Fibroblast of skin of scalp (primary cell): ENCODE data around the gene CCR2.

Experiments used
- DNase-seq: peaks from one replicate; pipeline ENCODE4 v3.0.0-alpha.2; 2013

Gene CCR2

GRCh38 chr3:46354984-46355383 lies 1.1 kb downstream of the CCR2 start:
- DNase-seq: no peak

GRCh38 chr3:46356276-46356675 lies 2.4 kb downstream of the CCR2 start:
- no peak for DNase-seq

GRCh38 chr3:46356909-46357308 lies 3.0 kb downstream of the CCR2 start:
- DNase-seq: no peak

GRCh38 chr3:46358466-46358865 lies 4.6 kb downstream of the CCR2 start:
- DNase-seq: no peak

- peak; percentile 53 for DNase-seq
Measured at GRCh38 chr3:46359733-46360493, 6.0 kb downstream of the CCR2 start.

- peak; percentile 45 for DNase-seq
Measured at GRCh38 chr3:46360907-46361306, 7.0 kb downstream of the CCR2 start.

GRCh38 chr3:46361408-46362283 lies 7.7 kb downstream of the CCR2 start:
- DNase-seq: peak; percentile 75

GRCh38 chr3:46365041-46365440 lies 11.1 kb downstream of the CCR2 start:
- no peak for DNase-seq

GRCh38 chr3:46365737-46366524 lies 12.0 kb downstream of the CCR2 start:
- no peak for DNase-seq

- no peak for DNase-seq
Measured at GRCh38 chr3:46367811-46368210, 13.9 kb downstream of the CCR2 start.

GRCh38 chr3:46368569-46368968 lies 14.7 kb downstream of the CCR2 start:
- no peak for DNase-seq

- DNase-seq: no peak
Measured at GRCh38 chr3:46369151-46369550, 15.2 kb downstream of the CCR2 start.

- no peak for DNase-seq
Measured at GRCh38 chr3:46369675-46370132, 15.8 kb downstream of the CCR2 start.

GRCh38 chr3:46370839-46371518 lies 17.1 kb downstream of the CCR2 start, which contains the start of gene CCR5:
CCR5 (plus strand) TSS chr3:46370946; CDS start chr3:46372903, 1,957 bp downstream.
- DNase-seq: no peak

GRCh38 chr3:46371519-46372340 lies 17.8 kb downstream of the CCR2 start:
- no peak for DNase-seq

GRCh38 chr3:46372492-46373359 lies 18.8 kb downstream of the CCR2 start:
- peak; percentile 16 for DNase-seq

- DNase-seq: no peak
Measured at GRCh38 chr3:46374755-46375154, 20.8 kb downstream of the CCR2 start.

- no peak for DNase-seq
Measured at GRCh38 chr3:46375218-46375617, 21.3 kb downstream of the CCR2 start.

- DNase-seq: no peak
Measured at GRCh38 chr3:46375814-46376213, 21.9 kb downstream of the CCR2 start.

GRCh38 chr3:46378426-46378942 lies 24.6 kb downstream of the CCR2 start:
- peak; percentile 45 for DNase-seq
